ENCODE results near the gene GREB1.

The GREB1 gene

GRCh38 chr2:11667194-11667593 is 133.3 kb downstream of the GREB1 start:
- no peak for DNase-seq

GRCh38 chr2:11667866-11668637 is 134.2 kb downstream of the GREB1 start:
- DNase-seq, result no peak

DNA sequence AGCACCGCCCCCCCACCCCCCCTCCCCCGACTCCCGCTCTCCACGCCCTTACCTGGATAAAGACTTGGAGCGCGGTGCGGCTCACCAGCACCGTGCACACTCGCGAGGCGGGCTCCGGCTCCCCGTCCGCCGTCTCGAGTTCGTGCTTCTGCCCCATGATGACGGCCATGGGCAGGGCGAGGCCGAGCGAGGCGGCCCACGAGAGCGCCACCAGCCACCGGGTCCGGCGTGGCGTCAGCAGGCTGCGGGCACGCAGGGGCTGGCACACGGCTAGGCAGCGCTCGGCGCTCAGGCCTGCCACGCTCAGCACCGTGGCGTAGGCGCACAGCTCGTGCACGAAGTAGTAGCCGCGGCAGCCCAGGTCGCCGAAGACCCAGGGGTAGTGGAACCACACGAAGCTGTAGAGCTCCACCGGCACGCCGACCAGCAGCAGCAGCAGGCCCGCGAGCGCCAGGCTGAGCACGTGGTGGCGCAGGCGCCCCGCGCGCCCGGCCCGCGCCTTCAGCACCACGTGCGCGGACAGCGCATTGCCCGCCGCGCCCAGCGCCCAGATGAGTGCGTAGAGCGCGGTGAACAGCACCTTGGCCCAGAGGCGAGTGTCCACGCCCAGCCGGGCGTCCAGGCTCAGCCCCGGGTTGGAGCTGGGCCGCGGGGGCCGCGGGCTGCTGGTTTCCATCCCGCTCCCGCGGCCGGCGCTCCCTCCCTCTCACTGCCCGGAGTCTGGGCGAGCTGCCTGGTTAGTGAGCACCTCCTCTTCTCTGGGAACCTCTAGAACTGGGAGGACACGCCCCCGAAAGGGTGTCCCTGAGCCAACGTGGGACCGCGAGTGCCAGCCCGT is 135.8 kb downstream of the GREB1 start, which contains the start of gene NTSR2:
TSS of gene NTSR2 (minus strand) at position 742 of the 838 bp plus-strand sequence. CDS start at position 676, 66 bp downstream.
- DNase-seq, result no peak

DNA sequence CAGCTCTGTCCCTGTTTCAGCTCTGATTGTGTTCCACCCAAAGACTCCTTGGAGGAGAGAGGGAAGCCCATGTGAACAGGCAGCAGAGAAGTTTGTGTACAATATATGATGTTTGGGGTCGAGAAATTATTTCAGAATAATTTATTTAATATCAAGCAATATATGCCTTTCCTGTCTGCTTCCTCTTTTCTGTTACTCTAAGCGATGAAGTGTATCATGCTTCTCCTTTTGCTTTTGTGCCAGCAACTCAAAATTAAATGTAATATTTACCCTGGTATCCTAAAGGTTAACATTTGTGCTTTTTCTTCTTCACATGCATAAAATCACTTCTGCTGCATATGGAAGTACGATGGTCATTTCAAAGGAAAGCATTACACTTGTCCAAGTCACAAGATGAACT is 138.6 kb downstream of the GREB1 start:
- DNase-seq, result no peak

- no peak for DNase-seq
Observed at GRCh38 chr2:11674983-11675382, 141.1 kb downstream of the GREB1 start.

DNA sequence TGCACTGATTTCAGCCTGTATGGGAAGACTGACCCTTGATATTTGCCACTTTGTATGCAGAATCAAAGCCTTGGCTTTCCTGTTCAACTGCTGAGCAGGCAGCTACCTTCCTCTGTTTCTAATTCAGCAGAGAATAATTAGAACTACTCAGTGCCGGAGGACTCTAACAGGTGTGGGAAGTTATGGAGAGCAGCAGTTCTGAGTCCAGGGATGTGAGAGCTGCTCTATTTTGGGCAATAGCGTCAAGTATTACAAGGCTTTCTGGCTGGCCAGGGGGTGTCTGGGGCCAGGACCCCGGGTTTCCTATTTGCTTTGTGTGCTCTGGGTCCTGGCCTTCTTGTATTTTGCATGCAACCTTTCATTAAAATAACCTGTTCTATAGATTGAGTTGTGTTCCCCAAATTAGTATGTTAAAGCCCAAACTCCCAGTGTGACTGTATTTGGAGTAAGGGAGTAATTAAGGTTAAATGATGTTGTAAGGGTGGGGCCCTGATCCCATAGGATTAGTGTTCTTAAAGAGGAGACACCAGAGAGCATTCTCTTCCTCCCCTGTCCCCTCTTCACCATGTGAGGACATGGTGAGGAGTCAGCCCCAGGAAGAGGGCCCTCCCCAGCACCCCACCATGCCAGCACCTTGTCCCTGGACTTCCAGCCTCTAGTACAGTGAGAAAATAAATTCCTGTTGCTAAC is 141.7 kb downstream of the GREB1 start:
- DNase-seq, result no peak

DNA sequence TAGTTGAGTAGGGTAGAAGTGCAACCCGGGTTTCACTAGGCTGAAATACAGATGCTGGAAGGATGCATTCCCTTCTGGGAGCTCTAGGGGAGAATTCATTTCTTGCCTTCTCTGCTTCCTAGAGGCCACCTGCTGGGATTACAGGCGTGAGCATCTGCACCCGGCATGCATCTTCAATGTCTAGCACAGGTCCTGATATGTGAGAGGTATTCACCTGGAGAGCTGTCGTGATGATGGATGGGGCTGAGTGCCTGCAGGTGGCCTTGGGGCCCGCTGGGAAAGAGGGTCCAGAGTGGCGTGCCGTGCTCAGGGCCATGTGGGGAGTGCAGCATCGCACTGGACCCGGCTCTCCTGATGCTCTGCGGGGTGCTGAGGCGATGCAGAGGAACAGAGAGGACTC is 142.8 kb downstream of the GREB1 start:
- peak; percentile 79 to 93 (median 86) for DNase-seq

DNA sequence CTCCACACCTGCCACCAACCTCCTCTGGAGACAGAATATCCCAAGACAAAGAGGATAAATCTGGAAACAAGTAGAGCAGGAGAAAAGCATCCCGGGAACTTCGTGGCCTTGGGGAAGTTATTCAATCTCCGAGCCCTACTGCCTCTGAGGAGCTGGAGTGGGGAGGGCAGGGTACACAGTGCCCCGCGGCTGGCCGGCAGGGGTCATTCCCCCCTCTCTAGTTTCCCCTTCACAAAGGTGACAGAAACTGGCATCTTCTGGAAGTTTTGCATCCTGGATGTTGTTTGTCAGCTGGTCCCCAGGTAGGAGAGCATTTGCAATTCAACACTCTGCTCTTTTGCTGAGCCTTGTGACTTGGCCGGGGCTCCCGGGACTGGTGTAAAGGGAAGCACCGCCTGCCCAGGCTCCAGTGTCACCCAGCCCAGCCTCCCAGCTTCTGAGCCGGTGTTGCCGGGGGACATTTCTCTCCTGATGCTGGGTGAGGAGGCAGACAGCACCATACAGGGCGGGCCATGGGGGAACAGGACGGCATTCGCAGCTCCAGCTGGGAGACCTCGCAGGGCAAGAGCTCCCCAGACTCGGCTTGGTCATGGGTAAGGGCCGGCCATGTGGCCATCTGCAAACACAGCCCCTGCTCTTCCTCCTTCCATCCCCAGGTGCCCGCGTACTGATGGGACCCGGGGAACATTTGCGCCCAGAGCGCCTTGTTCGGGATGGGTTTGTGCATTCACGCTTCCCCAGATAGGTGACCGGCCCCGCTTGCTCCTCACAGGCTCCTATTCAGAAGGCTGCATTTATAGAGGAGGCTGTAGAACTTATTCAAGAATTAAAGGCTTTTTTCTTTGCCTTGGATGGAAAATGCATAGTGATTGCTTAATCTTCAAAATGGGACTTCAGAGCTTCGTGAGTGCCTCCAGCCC is 143.6 kb downstream of the GREB1 start:
- peak in 1 of 3 experiments; percentile 29 for DNase-seq

GRCh38 chr2:11678306-11678960 is 144.6 kb downstream of the GREB1 start:
- DNase-seq, result peak; percentile 30 to 65 (median 30)

- no peak for DNase-seq
Observed at GRCh38 chr2:11679016-11679415, 145.2 kb downstream of the GREB1 start.

DNA sequence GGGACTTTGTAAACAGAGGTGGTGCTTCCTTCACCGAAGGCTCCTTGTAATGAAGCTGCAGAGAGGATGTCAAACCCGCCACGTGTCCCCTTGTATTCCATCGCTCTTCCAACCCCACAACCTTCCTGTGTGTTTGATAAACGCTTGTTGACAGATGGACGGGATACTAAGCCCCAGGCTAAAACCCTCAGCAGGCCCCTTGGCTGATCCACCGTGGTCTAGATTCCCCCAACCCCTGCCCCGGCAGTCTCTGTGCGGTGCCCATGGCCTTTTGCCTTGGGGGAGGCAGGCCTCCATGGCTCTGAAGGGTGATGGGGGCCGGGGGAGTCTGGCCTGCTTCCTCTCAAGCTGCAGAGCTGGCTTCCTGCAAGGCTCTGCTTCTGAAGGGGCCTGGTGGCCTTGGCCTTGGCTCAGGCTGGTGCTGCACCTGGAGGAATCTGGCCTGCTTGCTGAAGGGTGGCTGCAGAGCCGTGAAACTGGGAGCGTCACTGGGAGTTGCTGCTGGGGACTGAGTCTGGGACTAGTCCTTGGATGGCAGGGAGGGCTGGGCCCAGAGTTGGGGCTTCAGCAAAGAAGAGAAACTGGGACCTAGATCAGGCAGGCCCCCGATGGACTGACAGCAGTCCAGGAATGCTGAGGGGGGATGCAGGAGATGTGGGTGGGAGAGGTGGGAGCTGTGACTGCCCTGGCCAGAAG is 145.8 kb downstream of the GREB1 start:
- no peak for DNase-seq

DNA sequence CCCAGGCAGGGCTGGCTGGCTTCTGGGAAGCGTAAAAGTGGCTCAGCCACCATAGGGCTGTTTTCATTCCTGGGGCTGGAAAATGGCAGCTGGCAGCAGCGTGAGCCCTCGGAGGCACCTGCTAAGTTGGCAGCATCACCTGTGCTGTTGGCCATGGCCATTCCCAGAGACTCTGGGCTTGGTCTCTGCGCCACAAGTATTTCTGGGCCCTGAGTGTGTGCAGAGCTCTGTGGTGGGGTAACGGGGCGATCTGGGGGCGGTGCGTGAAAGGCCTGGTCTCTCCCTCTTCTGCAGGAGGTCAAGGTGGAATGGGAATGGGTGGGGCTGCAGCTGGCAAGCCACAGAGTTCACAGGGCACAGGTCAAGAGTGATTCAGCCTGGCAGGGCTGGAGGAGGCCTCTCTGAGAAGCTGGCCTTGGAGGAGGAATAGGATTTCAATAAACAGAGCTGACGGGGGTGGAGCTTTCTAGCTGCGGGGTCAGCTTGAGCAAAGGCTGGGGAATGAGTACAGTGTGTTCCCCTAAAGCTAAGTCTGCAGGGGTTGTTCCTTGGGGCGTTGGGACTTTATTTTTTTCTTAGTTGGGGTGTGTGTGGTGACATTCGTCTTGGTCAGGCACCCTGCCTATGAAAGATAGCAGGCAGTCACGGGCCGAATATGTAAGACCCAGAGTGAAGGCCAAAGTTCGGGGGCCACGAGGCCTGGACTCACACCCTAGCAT is 146.5 kb downstream of the GREB1 start:
- peak in 1 of 3 experiments; percentile 55 for DNase-seq

DNA sequence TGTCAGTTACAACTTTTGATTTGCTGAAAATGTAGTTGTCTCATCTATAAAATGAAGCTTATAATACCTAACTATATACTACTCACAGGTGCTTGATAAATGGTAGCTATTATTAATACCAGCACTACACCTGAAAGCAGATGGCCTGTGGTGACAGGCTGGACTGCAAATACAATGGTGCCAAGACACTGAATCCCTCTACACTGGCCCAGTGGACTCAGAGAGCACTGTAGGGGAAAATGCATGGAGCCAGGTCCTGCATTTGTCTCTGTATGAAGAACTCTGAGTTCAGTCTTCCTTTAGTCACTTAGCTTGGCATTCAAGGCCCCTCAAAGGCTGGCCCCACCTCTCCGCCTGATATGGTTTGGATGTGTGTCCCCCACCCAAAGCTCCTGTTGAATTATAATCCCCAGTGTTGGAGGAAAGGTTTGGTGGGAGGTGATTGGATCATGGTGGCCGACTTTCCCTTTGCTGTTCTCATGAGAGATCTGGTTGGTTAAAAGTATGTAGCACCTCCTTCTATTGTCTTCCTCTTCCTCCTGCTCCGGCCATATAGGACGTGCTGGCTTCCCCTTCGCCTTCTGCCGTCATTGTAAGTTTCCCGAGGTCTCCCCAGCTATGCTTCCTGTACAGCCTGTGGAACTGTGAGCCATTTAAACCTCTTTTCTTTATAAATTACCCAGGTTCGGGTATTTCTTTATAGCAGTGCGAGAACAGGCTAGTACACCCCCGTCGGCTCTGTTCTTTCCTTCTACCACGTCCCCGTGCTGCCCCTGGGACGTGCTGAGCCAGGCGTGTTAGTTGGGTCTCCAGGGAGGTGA is 147.3 kb downstream of the GREB1 start:
- no peak for DNase-seq

DNA sequence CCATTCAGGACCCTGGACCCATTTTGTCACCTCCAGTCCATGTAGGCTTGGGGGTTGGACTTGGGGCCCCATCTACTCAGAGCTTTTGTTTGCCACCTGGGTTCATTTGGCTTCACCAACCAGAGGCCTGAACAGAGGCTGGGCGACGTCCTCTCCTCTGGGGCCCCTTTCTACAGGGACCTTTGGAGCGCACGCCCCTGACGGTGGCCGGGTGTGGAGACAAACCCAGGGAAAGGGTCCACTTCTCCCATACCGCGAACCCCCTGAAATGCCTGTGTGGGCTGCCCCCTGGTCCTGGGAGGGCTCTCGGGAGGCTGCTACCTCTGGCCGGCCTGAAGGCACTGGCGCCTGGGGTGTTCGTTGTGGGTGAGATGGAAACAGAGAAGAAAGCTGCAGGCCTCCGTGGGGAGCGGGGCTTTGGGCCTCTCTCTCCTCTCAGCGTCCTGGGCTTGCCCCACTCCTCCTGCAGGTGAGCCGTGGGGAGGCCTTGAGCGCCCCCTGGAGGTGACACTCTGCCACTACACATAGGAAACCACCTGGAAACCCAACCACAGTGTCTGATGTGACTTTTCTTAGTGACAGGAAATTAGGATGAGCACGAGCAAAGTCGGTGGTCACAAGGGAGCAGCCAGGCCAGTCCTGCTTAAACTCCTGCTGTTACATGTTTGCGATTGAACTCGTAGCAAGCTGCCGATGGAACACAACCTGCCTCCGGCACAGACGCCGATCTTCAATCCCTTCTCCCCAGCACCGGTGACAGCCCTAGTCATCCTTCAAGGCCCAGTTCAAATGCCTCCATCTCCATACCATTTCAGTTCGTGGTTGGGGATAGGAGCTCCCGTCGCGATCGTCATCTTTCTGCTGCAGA is 148.1 kb downstream of the GREB1 start:
- peak; percentile 38 to 80 (median 63) for DNase-seq

- DNase-seq, result no peak
Observed at GRCh38 chr2:11682590-11682915, 148.7 kb downstream of the GREB1 start.

DNA sequence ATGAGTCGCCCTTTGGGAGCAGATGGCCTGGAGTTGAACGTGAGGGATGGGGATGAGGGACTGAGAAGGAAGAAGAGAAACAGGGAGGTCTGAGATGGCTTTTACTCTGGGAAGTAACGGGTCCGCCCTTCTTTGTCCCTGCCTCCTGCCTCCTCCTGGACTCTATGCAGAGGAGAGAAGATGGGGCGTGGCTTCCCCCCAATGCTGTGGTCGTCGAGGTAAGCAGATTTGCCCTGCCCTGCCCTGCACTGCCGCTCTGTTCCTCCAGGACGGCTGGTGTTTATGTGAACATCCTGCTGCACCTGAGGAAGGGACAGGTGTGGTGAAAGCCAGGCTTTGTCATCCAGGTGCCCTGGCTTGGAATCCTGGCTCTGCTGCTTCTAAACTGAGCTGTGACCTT is 149.6 kb downstream of the GREB1 start:
- DNase-seq, result peak in 1 of 3 experiments; percentile 37

DNA sequence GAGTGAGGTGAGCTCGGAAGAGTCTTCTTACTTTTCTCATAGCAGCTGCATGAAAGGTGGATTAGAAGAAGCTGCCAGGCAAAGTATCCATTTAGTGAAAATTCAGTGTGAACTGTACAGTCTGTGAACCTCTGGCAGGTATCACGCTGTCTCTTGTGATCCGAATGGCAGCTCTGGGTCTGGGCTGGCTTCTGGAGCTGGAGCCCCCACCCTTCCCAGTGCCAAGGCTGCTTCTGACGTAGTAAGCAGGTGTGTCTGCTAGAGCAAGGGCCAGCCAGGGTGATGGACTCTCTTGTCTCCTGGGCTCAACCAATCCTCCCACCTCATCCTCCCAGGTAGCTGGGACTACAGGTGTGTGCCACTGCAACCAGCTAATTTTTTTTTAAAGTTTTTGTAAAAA is 150.1 kb downstream of the GREB1 start:
- DNase-seq, result no peak

DNA sequence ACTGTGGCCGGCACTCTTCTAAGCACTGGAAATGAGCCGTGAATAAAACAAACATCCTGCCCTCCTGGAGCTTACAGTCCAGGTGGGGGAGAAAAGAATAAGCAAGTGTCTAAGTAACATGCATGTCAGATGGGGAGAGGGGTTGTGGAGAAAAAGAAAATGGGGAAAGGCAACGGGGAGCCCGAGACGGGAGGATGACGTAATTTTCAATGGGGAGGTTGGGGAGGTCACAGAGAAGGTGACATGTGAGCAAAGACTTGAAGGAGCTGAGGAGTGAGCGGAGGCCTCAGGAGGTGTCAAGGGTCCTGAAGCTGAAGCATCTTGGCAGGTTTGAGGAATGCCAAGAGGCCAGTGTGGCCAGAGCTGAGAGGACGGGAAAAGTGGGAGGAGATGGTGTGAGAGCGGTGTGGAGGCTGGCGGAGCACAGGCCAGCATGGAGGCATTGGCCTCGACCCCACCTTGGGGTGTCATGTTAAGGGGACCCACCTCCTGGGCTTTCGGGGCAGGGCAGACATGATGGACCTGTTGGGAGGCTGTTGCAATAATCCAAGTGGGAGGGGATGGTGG is 151.1 kb downstream of the GREB1 start:
- DNase-seq, result peak in 1 of 3 experiments; percentile 24
